Activated naive CD8-positive, alpha-beta T cell treated with anti-CD3 and anti-CD28 coated beads, Interleukin-2, amount 50 U/mL, for 24 hours (primary cell): ENCODE measurements around the gene DICER1.

Source experiments
- ATAC-seq: fragments of 150-1000 bp; cut with Tn5 transposase; one replicate; pipeline ENCODE4 v1.10.0; 2021
- DNase-seq: peaks from one replicate; pipeline ENCODE4 v3.0.0; 2021
- H3K27ac Mint-ChIP-seq: one replicate; pipeline ENCODE4 v1.8.0; 2021; ENCODE audit warnings: mild to moderate bottlenecking, mixed read lengths
- H3K27me3 Mint-ChIP-seq: one replicate; pipeline ENCODE4 v1.8.0; 2021; ENCODE audit warnings: mixed read lengths
- H3K36me3 Mint-ChIP-seq: one replicate; pipeline ENCODE4 v1.8.0; 2021; ENCODE audit warnings: low read depth, mixed read lengths
- H3K4me1 Mint-ChIP-seq: one replicate; pipeline ENCODE4 v1.8.0; 2021; ENCODE audit warnings: mixed read lengths
- H3K4me3 Mint-ChIP-seq: one replicate; pipeline ENCODE4 v1.8.0; 2021; ENCODE audit warnings: mild to moderate bottlenecking, moderate library complexity, mixed read lengths
- H3K9me3 Mint-ChIP-seq: one replicate; pipeline ENCODE4 v1.8.0; 2021; ENCODE audit warnings: mixed read lengths

The DICER1 gene

DNA sequence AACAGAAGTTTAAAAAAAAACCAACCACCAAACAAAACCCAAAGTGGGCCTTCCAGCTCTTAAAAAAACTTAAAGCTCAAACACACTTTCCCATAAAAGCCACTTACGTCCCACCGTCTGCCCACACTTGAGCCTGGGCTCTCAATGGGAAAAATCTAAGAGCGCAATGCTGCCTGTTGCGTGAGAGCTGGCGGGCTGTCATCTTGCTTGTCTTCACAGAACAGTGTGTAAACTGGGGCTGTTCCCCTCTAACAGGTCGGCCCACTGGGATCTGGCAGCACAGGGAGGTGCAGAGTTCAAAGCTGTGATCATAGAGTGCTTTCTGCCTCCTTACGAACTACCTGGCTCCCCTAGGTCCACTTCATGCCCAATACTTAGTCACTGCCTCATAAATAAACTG is 80.0 kb downstream of the DICER1 start:
- no peak overlapping the region for H3K4me3 Mint-ChIP-seq
- no peaks in the 10 kb centered on the region for H3K4me1 Mint-ChIP-seq
- H3K27me3 Mint-ChIP-seq: peaks cover 7% of the 10 kb centered on the region
- no peak overlapping the region for H3K27ac Mint-ChIP-seq
- ATAC-seq (no peak), DNase-seq (no peak)
- no peaks in the 10 kb centered on the region for H3K36me3 Mint-ChIP-seq
- H3K9me3 Mint-ChIP-seq: no peaks in the 10 kb centered on the region

DNA sequence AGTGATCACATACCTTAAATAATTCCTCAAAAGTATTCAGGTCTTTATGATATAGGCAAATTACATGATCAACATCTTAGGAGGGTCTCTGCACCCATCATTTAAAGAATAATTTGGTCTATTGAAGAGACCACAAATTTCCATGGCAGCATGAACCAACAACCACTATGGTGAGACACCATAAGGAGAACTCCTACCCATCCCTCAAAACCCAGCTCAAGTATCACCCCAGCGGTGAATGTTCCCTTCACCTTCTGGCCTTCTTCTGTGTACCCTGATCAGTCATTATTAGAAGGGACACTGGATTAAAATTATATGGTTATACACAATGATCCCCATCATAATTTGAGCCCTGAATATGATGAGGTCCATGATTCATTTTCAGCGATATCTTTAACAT is 81.5 kb downstream of the DICER1 start:
- DNase-seq (no peak), ATAC-seq (no peak)
- peaks cover 9% of the 10 kb centered on the region for H3K27me3 Mint-ChIP-seq
- H3K36me3 Mint-ChIP-seq: no peaks in the 10 kb centered on the region
- H3K9me3 Mint-ChIP-seq: no peaks in the 10 kb centered on the region
- no peak overlapping the region for H3K4me3 Mint-ChIP-seq
- no peak overlapping the region for H3K27ac Mint-ChIP-seq
- H3K4me1 Mint-ChIP-seq: no peaks in the 10 kb centered on the region

DNA sequence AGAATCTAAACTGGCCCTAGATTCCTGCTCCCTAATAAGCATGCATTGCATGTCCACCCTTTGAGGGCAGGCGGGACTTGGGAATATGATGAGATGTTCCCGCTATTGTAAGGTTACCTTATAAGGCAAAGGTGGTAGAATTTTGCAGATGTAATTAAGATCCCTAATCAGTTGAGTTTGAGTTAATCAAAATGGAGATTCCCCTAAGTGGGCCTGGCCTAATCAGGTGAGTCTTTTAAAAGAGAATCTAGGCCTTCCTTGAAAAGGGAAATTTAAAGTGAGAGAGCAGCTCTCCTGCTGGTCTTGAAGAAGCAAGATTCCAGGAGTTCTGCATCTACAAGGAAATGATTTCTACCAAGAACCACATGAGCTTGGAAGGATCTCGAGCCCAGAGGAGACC is 83.4 kb downstream of the DICER1 start:
- Mint-ChIP-seq H3K4me1 (no peaks in the 10 kb centered on the region), H3K27me3 (peaks cover 9% of the 10 kb centered on the region), H3K36me3 (no peaks in the 10 kb centered on the region), H3K27ac (no peak overlapping the region), H3K9me3 (no peaks in the 10 kb centered on the region), H3K4me3 (no peak overlapping the region)
- ATAC-seq (no peak), DNase-seq (no peak)

GRCh38 chr14:95072310-95072905 is 84.9 kb downstream of the DICER1 start:
- Mint-ChIP-seq H3K27ac (no peak overlapping the region), H3K27me3 (peaks cover 13% of the 10 kb centered on the region), H3K36me3 (no peaks in the 10 kb centered on the region), H3K4me1 (no peaks in the 10 kb centered on the region), H3K9me3 (no peaks in the 10 kb centered on the region), H3K4me3 (no peak overlapping the region)
- no peak for ATAC-seq
- DNase-seq: no peak

DNA sequence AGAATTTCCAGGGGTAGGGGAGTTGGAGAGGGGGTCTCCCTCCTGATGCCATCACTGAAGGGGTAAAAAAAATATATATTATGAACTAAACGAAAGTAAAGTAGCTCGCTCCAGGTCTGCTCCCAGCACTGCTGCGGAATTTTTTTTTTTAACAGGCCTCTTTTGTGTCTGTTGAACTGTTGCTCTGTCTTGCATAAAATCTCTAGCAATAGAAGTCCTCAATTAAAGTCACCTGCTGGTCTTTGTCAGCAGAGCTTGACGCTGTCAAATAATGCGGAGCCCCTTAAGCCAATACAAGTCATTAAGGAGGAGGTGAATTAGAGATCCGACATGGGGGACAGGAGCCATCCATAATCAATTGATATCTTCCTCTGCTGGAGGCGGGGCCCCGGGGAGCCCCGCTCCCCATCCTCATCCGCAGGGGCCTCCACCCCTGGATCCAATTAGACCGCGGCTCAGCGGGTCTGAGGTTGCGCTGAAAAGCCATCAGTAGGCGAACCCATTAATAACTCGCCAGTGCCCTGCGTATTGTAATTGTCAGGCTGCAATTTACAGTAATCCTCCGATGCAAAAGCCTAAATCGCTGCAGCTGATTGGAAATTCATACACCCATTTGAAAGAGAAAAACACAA is 85.6 kb downstream of the DICER1 start:
- Mint-ChIP-seq H3K9me3 (no peaks in the 10 kb centered on the region), H3K36me3 (no peaks in the 10 kb centered on the region), H3K4me3 (no peak overlapping the region), H3K27ac (no peak overlapping the region), H3K4me1 (no peaks in the 10 kb centered on the region), H3K27me3 (peaks cover 13% of the 10 kb centered on the region)
- no peak for DNase-seq
- no peak for ATAC-seq

- no peaks in the 10 kb centered on the region for H3K9me3 Mint-ChIP-seq
- no peaks in the 10 kb centered on the region for H3K4me1 Mint-ChIP-seq
- H3K27me3 Mint-ChIP-seq: peaks cover 8% of the 10 kb centered on the region
- H3K36me3 Mint-ChIP-seq: no peaks in the 10 kb centered on the region
- DNase-seq (no peak), ATAC-seq (no peak)
- H3K27ac Mint-ChIP-seq: no peak overlapping the region
- H3K4me3 Mint-ChIP-seq: no peak overlapping the region
Measured at GRCh38 chr14:95070748-95071435, 86.4 kb downstream of the DICER1 start.

GRCh38 chr14:95069547-95069946 is 87.8 kb downstream of the DICER1 start:
- H3K4me3 Mint-ChIP-seq: no peak overlapping the region
- no peaks in the 10 kb centered on the region for H3K36me3 Mint-ChIP-seq

GRCh38 chr14:95069018-95069417 is 88.3 kb downstream of the DICER1 start:
- peaks cover 8% of the 10 kb centered on the region for H3K27me3 Mint-ChIP-seq

More at GRCh38 chr14:95069547-95069946, 87.8 kb downstream of the DICER1 start:
- no peak for ATAC-seq
- Mint-ChIP-seq H3K4me1 (no peaks in the 10 kb centered on the region), H3K9me3 (no peaks in the 10 kb centered on the region), H3K27ac (no peak overlapping the region), H3K27me3 (peaks cover 8% of the 10 kb centered on the region)
- no peak for DNase-seq

GRCh38 chr14:95068521-95068920 is 88.8 kb downstream of the DICER1 start:
- no peaks in the 10 kb centered on the region for H3K4me1 Mint-ChIP-seq
- no peak overlapping the region for H3K27ac Mint-ChIP-seq
- ATAC-seq (no peak), DNase-seq (no peak)
- no peak overlapping the region for H3K4me3 Mint-ChIP-seq
- H3K36me3 Mint-ChIP-seq: no peaks in the 10 kb centered on the region
- no peaks in the 10 kb centered on the region for H3K9me3 Mint-ChIP-seq
- H3K27me3 Mint-ChIP-seq: peaks cover 8% of the 10 kb centered on the region

More at GRCh38 chr14:95069018-95069417, 88.3 kb downstream of the DICER1 start:
- DNase-seq: no peak
- H3K4me3 Mint-ChIP-seq: no peak overlapping the region
- ATAC-seq: no peak
- no peaks in the 10 kb centered on the region for H3K4me1 Mint-ChIP-seq
- H3K36me3 Mint-ChIP-seq: no peaks in the 10 kb centered on the region
- no peak overlapping the region for H3K27ac Mint-ChIP-seq
- H3K9me3 Mint-ChIP-seq: no peaks in the 10 kb centered on the region

- no peaks in the 10 kb centered on the region for H3K36me3 Mint-ChIP-seq
- H3K4me1 Mint-ChIP-seq: no peaks in the 10 kb centered on the region
- no peaks in the 10 kb centered on the region for H3K9me3 Mint-ChIP-seq
- no peak for ATAC-seq
- H3K27me3 Mint-ChIP-seq: peaks cover 8% of the 10 kb centered on the region
- no peak overlapping the region for H3K4me3 Mint-ChIP-seq
- no peak for DNase-seq
- no peak overlapping the region for H3K27ac Mint-ChIP-seq
Measured at GRCh38 chr14:95068080-95068479, 89.2 kb downstream of the DICER1 start.

- ATAC-seq: no peak
- H3K4me3 Mint-ChIP-seq: no peak overlapping the region
- peaks cover 6% of the 10 kb centered on the region for H3K27me3 Mint-ChIP-seq
Measured at GRCh38 chr14:95067526-95067925, 89.8 kb downstream of the DICER1 start.

GRCh38 chr14:95066427-95066986 is 90.8 kb downstream of the DICER1 start:
- ATAC-seq: no peak
- H3K36me3 Mint-ChIP-seq: no peaks in the 10 kb centered on the region

More at GRCh38 chr14:95067526-95067925, 89.8 kb downstream of the DICER1 start:
- Mint-ChIP-seq H3K4me1 (no peaks in the 10 kb centered on the region), H3K36me3 (no peaks in the 10 kb centered on the region), H3K9me3 (no peaks in the 10 kb centered on the region), H3K27ac (no peak overlapping the region)
- no peak for DNase-seq

DNA sequence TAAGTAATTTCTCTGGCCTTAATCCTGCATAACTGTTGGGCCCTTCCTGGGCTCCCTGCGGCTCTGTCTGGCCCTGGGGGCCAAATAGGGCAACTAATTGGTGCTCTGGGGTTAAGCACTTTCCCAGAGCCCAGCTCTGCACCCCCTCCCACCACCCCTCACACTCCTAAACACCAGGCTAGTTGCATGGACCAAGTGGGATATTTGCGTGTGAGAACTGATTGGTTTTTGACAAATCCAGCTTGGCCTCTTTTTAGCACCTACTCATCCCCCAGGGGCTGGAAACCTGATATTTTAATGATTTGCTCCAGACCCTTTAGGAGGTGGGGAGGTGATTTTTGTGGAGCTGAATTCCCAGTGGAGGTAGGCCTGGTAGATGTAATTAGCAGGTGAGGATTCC is 91.9 kb downstream of the DICER1 start:
- Mint-ChIP-seq H3K27me3 (peaks cover 4% of the 10 kb centered on the region), H3K4me1 (no peaks in the 10 kb centered on the region), H3K9me3 (no peaks in the 10 kb centered on the region), H3K36me3 (no peaks in the 10 kb centered on the region), H3K4me3 (no peak overlapping the region), H3K27ac (no peak overlapping the region)
- no peak for DNase-seq
- ATAC-seq: no peak

More at GRCh38 chr14:95066427-95066986, 90.8 kb downstream of the DICER1 start:
- Mint-ChIP-seq H3K4me3 (no peak overlapping the region), H3K9me3 (no peaks in the 10 kb centered on the region), H3K4me1 (no peaks in the 10 kb centered on the region), H3K27ac (no peak overlapping the region), H3K27me3 (peaks cover 4% of the 10 kb centered on the region)
- DNase-seq: no peak

- Mint-ChIP-seq H3K27me3 (peaks cover 4% of the 10 kb centered on the region), H3K9me3 (no peaks in the 10 kb centered on the region), H3K4me3 (no peak overlapping the region), H3K36me3 (no peaks in the 10 kb centered on the region), H3K27ac (no peak overlapping the region), H3K4me1 (no peaks in the 10 kb centered on the region)
- no peak for DNase-seq
- ATAC-seq: no peak
Measured at GRCh38 chr14:95064734-95065133, 92.6 kb downstream of the DICER1 start.

GRCh38 chr14:95064256-95064655 is 93.1 kb downstream of the DICER1 start:
- peaks cover 4% of the 10 kb centered on the region for H3K27me3 Mint-ChIP-seq
- no peak overlapping the region for H3K4me3 Mint-ChIP-seq
- no peaks in the 10 kb centered on the region for H3K4me1 Mint-ChIP-seq
- H3K27ac Mint-ChIP-seq: no peak overlapping the region
- no peaks in the 10 kb centered on the region for H3K9me3 Mint-ChIP-seq
- DNase-seq (no peak), ATAC-seq (no peak)
- no peaks in the 10 kb centered on the region for H3K36me3 Mint-ChIP-seq
